NCI-H146 (cell line): ENCODE results near the gene SH3RF3.
"Not testable (repeated sequence)": the region's sequence is repeated elsewhere in the genome, so short reads cannot be mapped to it uniquely, and the experiment has no call there.

ENCODE experiments used
- DNase-seq: peaks from one replicate; lab custom pipeline; 2025; lab: John Stamatoyannopoulos, UW

Gene SH3RF3

DNA sequence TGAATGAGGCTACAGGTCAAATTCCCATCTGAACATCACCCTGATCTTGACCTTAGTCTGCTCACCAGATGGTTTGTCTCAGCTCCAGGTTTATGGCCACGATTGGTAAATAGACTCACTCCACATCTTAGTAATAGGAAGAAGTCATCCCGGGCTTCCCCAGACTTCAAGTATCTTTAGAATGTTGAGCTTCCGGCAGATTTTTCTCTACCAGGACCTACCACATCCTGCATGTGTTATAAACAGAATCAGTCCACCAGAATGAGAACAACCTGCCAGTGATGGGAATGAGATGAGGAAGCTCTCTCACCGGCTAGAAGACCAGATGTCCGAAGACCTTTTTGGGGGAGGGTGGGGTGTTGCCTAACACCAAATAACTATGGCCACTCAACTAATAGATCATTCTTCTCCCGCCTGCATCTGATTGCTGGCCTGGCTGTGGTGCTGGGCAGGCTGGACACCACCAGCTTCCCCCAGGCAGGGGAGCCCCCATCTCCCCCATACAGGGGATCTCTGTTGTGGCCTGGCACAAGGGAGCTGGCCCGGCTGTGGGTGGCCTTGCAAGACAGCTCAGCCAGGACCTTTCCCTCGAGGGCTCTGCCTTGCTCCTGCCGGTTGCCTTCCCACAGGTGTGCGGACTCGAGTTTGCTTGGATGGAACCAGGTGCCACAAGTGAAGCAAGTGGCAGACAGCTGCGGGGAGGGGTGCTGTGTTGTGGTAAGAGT, 88.5 kb downstream of the SH3RF3 start:
- DNase-seq: no peak

GRCh38 chr2:109218087-109218791, 89.2 kb downstream of the SH3RF3 start:
- DNase-seq: no peak

- no peak for DNase-seq
Observed at GRCh38 chr2:109218792-109219126, 89.8 kb downstream of the SH3RF3 start.

DNA sequence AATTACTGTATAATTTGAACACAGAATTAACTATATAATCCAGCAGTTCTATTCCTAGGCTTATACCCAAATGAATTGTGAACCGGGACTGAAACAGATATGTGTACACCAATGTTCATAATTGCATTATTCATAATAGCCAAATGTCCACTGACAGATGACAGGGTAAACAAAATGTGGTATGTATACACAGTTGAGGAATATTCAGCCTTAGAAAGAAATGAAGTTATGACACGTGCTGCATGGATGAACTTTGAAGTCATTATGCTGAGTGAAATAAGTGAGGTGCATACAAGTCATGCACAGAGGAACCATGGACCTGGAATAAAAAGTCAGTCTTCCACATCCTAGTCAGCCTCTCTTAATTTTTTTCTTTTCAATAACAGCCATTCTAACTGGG, 91.9 kb downstream of the SH3RF3 start:
- DNase-seq: no peak

DNA sequence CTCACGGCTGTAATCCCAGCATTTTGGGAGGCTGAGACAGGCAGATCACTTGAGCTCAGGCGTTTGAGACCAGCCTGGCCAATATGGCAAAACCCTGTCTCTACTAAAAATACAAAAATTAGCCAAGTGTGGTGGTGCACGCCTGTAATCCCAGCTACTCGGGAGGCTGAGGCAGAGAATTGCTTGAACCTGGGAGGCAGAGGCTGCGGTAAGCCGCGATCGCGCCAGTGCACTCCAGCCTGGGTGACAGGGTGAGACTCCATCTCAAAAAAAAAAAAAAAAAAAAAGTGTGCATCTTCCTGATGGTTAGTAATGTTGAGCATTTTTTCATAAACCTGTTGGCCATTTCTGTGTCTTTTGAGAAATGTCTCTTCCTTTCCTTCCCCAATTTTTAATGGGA, 92.3 kb downstream of the SH3RF3 start:
- not testable (repeated sequence) for DNase-seq

DNA sequence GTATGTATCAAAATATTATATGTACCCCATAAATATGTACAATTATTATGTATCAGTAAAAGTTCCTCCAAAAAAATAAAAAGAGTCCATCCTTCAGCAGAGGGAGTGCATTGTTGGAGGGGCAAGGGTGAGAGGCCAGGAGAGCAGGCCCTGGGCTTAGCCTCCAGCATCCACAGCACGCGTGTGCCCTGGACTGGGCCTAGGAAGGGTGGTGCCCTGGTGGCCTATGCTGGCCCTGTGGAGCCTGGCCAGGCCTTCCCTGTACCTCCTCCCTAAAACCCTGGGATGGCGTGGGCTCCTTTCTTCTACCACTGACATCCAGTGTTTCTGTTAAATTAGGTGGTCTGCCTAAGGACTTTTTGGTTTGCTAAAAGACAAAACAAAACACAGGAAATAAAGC, 93.4 kb downstream of the SH3RF3 start:
- DNase-seq: no peak

DNA sequence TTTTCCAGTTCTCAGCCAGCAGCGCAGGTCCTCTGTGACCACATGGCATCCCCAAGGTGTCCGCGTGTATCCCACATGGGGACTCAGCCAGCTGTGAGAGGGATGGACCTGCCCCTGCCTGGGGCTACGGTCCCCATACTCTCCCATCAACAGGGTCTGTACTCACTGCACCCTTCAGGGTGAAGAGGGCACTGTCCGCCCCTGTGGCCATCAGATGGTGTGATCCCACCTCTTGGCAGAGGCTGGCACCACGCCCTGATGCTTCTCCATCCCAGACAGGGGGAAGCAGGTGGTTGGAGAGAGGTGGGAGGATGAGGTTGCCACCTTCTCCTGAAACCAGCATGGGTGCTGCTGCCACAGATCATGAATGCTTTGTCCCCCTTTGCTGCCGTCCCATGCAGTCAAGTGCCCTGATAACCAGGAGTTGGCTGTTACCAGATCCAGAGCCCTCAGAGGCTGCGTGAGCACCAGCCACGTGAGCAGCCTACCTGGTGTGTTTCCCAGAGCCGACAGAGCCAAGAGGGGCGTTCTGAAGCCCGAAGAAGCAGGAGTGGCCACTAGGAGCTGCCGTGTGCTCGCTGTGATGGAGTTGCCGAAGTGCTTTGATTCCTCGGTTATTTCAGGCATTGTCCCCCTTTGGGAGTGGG, 93.9 kb downstream of the SH3RF3 start:
- no peak for DNase-seq

- DNase-seq: no peak
Observed at GRCh38 chr2:109223490-109223889, 94.5 kb downstream of the SH3RF3 start.

DNA sequence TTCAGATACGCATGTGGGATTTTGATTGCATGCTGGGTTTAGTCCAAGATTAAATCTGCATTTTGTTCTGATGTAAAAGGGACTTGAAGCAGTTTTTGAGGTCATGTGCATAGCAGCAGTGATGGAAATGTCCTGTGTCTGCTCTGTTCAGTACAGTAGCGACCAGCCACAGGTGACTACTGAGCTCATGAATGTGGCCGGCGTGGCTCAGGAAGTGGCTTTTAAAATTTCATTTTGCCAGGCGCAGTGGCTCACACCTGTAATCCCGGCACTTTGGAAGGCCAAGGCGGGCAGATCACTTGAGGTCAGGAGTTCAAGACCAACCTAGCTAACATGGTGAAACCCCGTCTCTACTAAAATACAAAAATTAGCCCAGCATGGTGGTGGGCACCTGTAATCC, 95.3 kb downstream of the SH3RF3 start:
- DNase-seq: not testable (repeated sequence)

- DNase-seq: no peak
Observed at GRCh38 chr2:109225170-109225782, 96.3 kb downstream of the SH3RF3 start.

GRCh38 chr2:109226128-109226527, 97.1 kb downstream of the SH3RF3 start:
- DNase-seq: no peak

DNA sequence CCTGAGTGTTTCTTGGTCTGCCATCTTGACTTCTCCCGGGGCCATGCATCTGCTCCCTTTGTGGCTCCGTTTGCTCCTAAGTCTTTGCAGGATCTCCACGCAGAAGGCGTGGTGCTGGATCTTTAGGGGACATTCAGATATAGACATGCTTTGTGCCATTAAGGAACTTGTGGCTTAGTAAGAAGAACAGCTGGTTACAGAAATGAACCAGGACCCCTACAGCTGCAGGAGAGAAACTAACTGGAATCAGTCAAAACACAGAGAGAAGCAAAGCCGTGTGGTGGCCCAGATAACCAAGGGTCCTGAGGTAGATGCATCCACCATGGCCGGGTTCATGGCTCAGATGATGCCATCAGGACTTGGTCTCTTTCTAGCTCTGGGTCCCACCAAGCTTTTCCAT, 97.6 kb downstream of the SH3RF3 start:
- DNase-seq: no peak

DNA sequence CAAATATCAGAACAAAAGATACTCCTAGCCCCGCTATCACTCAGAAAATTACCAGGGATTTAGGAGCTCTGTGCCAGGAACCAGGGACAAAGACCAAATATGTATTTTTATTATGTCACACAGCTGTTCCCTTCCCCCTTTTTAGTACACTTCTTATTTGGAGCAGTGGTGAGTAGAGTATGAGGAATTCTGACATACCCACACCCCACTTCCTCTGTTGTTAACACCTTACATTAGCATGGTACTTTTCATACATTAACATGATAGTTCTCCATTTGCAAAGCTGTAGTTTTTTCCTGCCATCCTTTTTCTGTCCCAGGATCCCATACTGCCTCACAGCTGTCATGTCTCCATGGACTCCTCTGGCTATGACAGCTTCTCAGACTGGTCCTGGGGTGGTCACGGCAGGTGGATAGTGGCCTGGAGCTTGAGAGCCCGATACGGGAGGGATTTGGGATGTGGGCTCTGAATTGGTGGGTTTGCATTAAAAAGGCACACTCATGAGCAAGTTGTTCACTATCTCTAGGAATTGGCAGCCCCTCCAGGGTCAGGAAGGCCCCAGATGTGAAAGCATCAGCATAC, 100.2 kb downstream of the SH3RF3 start:
- DNase-seq: no peak

DNA sequence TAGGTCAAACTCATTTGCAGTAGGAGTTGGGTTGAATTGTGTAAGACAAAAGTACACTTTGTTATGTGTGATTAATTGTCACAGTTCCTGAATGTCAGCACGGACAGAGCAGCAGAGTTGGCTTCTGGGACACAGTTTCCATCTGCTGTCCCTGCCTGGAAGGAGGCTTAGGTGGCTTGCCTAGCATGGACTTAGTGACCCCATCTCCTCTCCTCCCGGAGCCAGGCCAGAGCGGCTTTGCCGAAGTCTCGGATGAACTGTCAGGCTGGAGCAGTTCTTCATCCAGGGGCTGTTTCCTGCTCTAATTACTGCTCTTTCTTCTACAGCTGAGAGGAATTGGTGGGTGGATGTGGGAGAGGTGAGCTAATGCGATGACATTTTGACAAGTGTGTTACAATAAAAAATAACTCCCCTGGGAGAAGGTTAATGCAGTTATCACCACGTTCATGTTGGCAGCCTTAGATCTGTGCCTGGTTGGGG, 102.0 kb downstream of the SH3RF3 start:
- DNase-seq: no peak

DNA sequence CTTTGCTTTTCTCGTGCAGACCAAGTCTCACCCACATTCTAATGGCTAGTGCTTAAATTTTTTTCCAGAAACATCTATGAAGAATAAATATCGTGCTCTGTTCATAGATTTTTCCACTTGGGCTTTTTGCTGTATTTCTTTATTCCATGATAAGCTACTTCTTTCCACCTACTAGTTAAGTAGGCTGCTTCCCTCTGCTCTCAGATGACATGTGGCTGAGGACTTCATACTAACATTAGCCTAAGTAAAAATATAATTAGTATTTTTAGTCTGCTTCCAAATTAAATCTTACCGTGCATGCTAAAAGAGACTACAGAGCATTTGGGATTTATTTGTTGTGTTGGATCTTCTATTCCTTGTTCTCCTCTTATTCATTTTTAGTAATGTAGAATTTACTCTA, 102.4 kb downstream of the SH3RF3 start:
- no peak for DNase-seq

DNA sequence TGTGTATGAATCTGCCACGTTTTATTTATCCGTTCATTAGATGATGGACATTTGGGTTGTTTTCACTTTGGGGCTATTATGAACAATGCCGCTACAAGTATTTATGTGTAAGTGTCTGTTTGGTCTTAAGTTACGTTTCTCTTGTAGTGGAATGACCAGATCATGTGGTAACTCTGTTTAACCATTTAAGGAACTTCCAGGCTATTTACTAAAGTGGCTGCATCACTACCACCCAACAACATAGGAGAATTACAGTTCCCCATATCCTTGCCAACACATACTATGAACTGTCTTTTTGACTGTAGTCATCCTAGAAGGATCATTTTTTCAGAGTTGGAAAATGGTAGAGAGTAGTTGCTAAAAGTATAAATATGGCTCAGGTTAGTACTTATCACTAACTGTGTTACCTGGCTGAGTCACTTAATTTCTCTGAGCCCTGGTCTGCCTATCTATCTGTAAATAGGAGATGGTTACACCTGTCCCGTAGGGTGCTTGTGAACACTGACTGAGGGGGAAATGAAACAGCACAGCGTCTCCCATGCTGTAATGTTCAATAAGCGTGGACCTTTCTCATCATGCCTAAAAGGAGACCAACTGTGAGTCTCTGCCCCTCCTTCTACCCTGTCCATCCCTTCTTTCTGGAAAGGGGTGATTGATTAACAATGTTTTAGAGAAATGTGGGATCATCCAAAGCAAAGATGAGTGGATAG, 103.1 kb downstream of the SH3RF3 start:
- DNase-seq: no peak

GRCh38 chr2:109232909-109233308, 103.9 kb downstream of the SH3RF3 start:
- no peak for DNase-seq

GRCh38 chr2:109233643-109234042, 104.6 kb downstream of the SH3RF3 start:
- no peak for DNase-seq

GRCh38 chr2:109234355-109234754, 105.3 kb downstream of the SH3RF3 start:
- DNase-seq: no peak

GRCh38 chr2:109236147-109236546, 107.1 kb downstream of the SH3RF3 start:
- DNase-seq: no peak

- DNase-seq: no peak
Observed at GRCh38 chr2:109237792-109238191, 108.8 kb downstream of the SH3RF3 start.

DNA sequence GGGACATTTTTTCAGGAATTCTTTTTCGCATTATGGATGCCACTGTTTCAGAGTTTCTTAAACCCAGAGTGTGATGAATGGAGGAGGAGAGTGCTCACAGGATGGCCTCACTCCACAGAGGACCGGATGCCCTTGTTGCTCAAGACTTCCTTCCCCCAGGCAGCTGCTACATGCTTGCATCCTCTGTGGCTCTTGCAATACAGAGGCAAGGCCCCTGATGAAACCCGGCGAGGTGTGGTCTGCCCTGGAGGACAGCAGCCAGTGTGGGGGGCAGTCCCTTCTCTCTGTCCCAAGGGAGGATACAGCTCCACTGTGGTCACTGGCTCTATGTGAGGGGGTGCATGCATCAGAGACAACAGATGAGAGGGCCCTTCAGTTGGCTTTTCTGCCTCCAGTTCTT, 109.6 kb downstream of the SH3RF3 start:
- DNase-seq: no peak
